Gastrocnemius medialis (tissue), 4 donors: Measurements from ENCODE around the gene DAAM1.

ENCODE experiments used
- CTCF ChIP-seq, 5 experiments: fragments of 450-650 bp in 3 of 5; fragments of 200-600 bp in 2 of 5; sonication (generic) in 2 of 5; IDR thresholded peaks in 4 of 5; conservative IDR thresholded peaks in 1 of 5; 1 replicate in 4 of 5; 2 replicates in 1 of 5; pipeline ENCODE4 v1.5.1; 2016 to 2019; ENCODE audit warnings: antibody characterized with exemption in 5 of 5, mild to moderate bottlenecking in 3 of 5, moderate library complexity in 3 of 5
- POLR2A ChIP-seq, 2 donors: fragments of 450-650 bp; IDR thresholded peaks; one replicate each; pipeline ENCODE4 v1.6.1; 2017; ENCODE audit warnings: antibody characterized with exemption in 2 of 2, mild to moderate bottlenecking in 2 of 2, moderate library complexity in 2 of 2

GRCh38 chr14:59292921-59293534 lies 104.6 kb downstream of the DAAM1 start:
- TF ChIP-seq POLR2A (IDR thresholded peaks at IDR 0.05) (no peak), CTCF (IDR thresholded peaks at IDR 0.05 in 4 of 5, conservative IDR thresholded peaks at IDR 0.05 in 1 of 5) (no peak)
